ENCODE data around the gene DDX55. TPM values are rescaled to one million over a fixed set of nuclear protein-coding genes. Genes with fewer than 3 reads are reported as not detected.
A peak's percentile ranks its signal among the peaks of the same experiment; 100 is the strongest.

DDX55 gene
- total RNA-seq, 1 donor from 2014 or later, result 30.9 TPM

DNA sequence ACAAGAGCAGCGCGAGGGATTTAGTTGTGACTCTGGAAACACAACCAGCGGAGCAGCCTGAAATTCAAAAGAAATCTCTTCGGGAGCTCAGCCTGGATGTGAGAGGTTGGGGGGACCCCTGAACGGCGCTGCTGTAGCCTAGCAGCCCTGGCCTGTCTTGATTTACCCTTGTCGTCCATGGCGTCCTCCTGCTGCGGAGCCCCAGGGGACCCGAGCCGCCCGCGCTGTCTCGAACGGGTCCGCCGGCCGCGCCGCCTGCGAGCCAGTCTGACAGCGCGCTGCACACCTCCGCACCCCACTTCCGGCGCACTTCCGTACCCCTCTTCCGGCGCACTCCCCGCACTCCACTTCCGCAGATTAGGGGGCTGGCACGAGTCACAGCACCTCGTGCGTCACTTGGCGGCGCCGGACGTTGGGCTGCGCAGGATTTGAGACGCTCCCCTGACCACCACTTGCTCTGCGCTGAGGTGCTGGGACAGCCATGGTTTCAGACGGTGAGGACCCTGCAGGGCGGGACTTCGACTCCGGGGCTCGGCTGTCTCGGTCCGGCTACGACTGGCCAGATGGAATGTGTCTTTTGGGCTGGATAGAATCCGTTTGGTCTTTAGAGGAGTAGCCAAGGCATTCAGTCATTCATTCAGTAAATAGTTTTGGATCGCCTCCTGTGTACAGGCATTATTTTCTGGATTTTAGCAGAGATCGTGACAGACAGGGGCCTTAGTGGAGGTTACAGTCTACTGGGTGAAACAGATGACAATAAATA lies 31.7 kb downstream of the DDX55 start, which contains the start of the genes EIF2B1 and GTF2H3:
TSS of gene EIF2B1 (minus strand) at position 308 of the 763 bp plus-strand sequence. CDS start at position 179, 129 bp downstream.
TSS of gene GTF2H3 (plus strand) at position 451 of the 763 bp plus-strand sequence. CDS start at position 482, 31 bp downstream.
- TF ChIP-seq CTCF (IDR thresholded peaks at IDR 0.05; ENCODE audit: unreplicated experiment), result no peak
- peaks cover 15% of the 10 kb centered on the region for H3K4me1 Mint-ChIP-seq

DNA sequence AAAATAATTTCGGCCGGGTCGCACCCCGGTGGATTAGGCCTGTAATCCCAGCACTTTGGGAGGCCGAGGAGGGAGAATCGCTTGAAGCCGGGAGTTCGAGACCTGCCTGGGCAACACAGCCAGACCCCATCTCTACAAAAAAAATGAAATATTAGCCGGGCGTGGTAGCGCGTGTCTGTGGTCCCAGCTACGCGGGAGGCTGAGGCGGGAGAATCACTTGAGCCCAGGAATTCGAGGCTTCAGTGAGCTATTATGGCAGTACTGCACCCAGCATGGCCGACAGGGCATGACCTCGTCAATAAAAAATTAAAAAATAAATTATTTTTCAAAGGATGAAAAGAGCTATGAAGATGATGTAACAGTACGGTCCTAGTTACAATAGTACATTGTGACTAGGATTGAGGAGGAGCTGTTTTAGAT lies 32.3 kb downstream of the DDX55 start:
- Mint-ChIP-seq H3K4me1 (peaks cover 15% of the 10 kb centered on the region), H3K4me3 (peak overlapping the region; percentile 92), H3K36me3 (peaks cover 11% of the 10 kb centered on the region), H3K9me3 (no peaks in the 10 kb centered on the region), H3K27ac (peak overlapping the region; percentile 97), H3K27me3 (ENCODE audit: low read depth) (no peaks in the 10 kb centered on the region)
- TF ChIP-seq CTCF (IDR thresholded peaks at IDR 0.05; ENCODE audit: unreplicated experiment), result no peak
- DNase-seq (ENCODE audit: low spot score in 2 of 2, unreplicated experiment in 2 of 2), result no peak

More for the DNA sequence above, 31.7 kb downstream of the DDX55 start, which contains the start of the genes EIF2B1 and GTF2H3:
- Mint-ChIP-seq H3K27me3 (ENCODE audit: low read depth) (no peaks in the 10 kb centered on the region), H3K36me3 (peaks cover 15% of the 10 kb centered on the region), H3K4me3 (peak within 1 kb of the TSS; percentile 92), H3K27ac (peak within 1 kb of the TSS; percentile 97), H3K9me3 (no peaks in the 10 kb centered on the region)
- peak; percentile 89 to 95 for DNase-seq (ENCODE audit: low spot score in 2 of 2, unreplicated experiment in 2 of 2)

DNA sequence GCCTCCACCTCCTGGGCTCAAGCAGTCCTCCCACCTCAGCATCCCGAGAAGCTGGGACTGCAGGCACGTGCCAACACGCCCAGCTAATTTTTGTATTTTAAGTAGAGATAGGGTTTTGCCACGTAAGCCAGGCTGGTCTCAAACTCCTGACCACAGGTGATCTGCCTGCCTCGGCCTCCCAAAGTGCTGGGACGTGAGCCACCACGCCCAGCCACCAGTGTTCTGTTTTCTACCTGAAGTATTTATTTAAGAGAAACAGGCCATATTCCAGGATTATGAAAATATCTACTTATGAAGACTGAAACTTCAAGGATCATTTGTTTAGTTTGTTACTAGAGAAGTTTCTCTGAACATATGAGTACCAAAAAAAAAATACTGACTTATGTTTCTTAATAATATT lies 42.0 kb downstream of the DDX55 start:
- H3K4me3 Mint-ChIP-seq, result no peak overlapping the region
- H3K4me1 Mint-ChIP-seq, result no peaks in the 10 kb centered on the region
- no peak overlapping the region for H3K27ac Mint-ChIP-seq
- H3K27me3 Mint-ChIP-seq (ENCODE audit: low read depth), result no peaks in the 10 kb centered on the region
- TF ChIP-seq CTCF (IDR thresholded peaks at IDR 0.05; ENCODE audit: unreplicated experiment), result no peak
- no peak for DNase-seq (ENCODE audit: low spot score in 2 of 2, unreplicated experiment in 2 of 2)
- H3K36me3 Mint-ChIP-seq, result peaks cover 14% of the 10 kb centered on the region
- no peaks in the 10 kb centered on the region for H3K9me3 Mint-ChIP-seq

GRCh38 chr12:123645380-123645779 lies 43.5 kb downstream of the DDX55 start:
- TF ChIP-seq CTCF (IDR thresholded peaks at IDR 0.05; ENCODE audit: unreplicated experiment), result no peak
- Mint-ChIP-seq H3K36me3 (peaks cover 11% of the 10 kb centered on the region), H3K9me3 (no peaks in the 10 kb centered on the region), H3K4me1 (no peaks in the 10 kb centered on the region), H3K27ac (no peak overlapping the region), H3K4me3 (no peak overlapping the region), H3K27me3 (ENCODE audit: low read depth) (no peaks in the 10 kb centered on the region)
- no peak for DNase-seq (ENCODE audit: low spot score in 2 of 2, unreplicated experiment in 2 of 2)

- peaks cover 13% of the 10 kb centered on the region for H3K36me3 Mint-ChIP-seq
- H3K27me3 Mint-ChIP-seq (ENCODE audit: low read depth), result no peaks in the 10 kb centered on the region
- no peak for DNase-seq (ENCODE audit: low spot score in 2 of 2, unreplicated experiment in 2 of 2)
- no peak overlapping the region for H3K4me3 Mint-ChIP-seq
- H3K27ac Mint-ChIP-seq, result no peak overlapping the region
- H3K4me1 Mint-ChIP-seq, result no peaks in the 10 kb centered on the region
- no peaks in the 10 kb centered on the region for H3K9me3 Mint-ChIP-seq
- no peak for TF ChIP-seq CTCF (IDR thresholded peaks at IDR 0.05; ENCODE audit: unreplicated experiment)
Measured at GRCh38 chr12:123645878-123646277, 44.0 kb downstream of the DDX55 start.

Measured in mesothelial cell of epicardium (in vitro differentiated cells).